Measurements from ENCODE around the gene NANP. TPM values are rescaled to one million over a fixed set of nuclear protein-coding genes. Genes with fewer than 3 reads are reported as not detected.
A peak's percentile ranks its signal among the peaks of the same experiment; 100 is the strongest.

The NANP gene
- total and polyA plus RNA-seq, 2 of the 13 experiments (the other 11 are each of a cell fraction or from before 2014, with no cell fraction given), result 8.9 to 21.5 TPM

GRCh38 chr20:25624500-25624939, 706 bp upstream of the NANP start (continued):
- TF ChIP-seq ZNF280D (CRISPR knock-in tag; IDR thresholded peaks at IDR 0.05) (no peak), SAFB2 (CRISPR knock-in tag; IDR thresholded peaks at IDR 0.05; ENCODE audit: borderline replicate concordance, low read depth) (0 out of 2 replicates have a peak, but pooled peaks have one; percentile 36), ARID4A (CRISPR knock-in tag; IDR thresholded peaks at IDR 0.05; ENCODE audit: borderline replicate concordance) (no peak; the same call in 1 of the 2 replicates), SMAD1 (CRISPR knock-in tag; IDR thresholded peaks at IDR 0.05; ENCODE audit: borderline replicate concordance, low read depth) (no peak; the same call in 1 of the 2 replicates), RXRB (CRISPR knock-in tag; IDR thresholded peaks at IDR 0.05; ENCODE audit: borderline replicate concordance) (no peak), MAZ (IDR thresholded peaks at IDR 0.05; ENCODE audit: borderline replicate concordance, low read depth, low read length) (peak; percentile 49; the same call in 1 of the 2 replicates), MAZ (CRISPR knock-in tag; IDR thresholded peaks at IDR 0.05; ENCODE audit: low read depth) (no peak), ZNF83 (CRISPR knock-in tag; IDR thresholded peaks at IDR 0.05; ENCODE audit: borderline replicate concordance) (no peak), SIX4 (CRISPR knock-in tag; IDR thresholded peaks at IDR 0.05) (peak; percentile 57; the same call in 1 of the 2 replicates), ZNF770 (CRISPR knock-in tag; IDR thresholded peaks at IDR 0.05) (no peak; the same call in 1 of the 2 replicates), CC2D1A (CRISPR knock-in tag; IDR thresholded peaks at IDR 0.05) (no peak; the same call in 1 of the 2 replicates), ZNF788 (CRISPR knock-in tag; IDR thresholded peaks at IDR 0.05; ENCODE audit: borderline replicate concordance) (no peak), SRF (IDR thresholded peaks at IDR 0.05; ENCODE audit: low read depth, low read length) (no peak), NFKBIZ (CRISPR knock-in tag; IDR thresholded peaks at IDR 0.05) (0 out of 2 replicates have a peak, but pooled peaks have one; percentile 68), SP5 (CRISPR knock-in tag; IDR thresholded peaks at IDR 0.05; ENCODE audit: borderline replicate concordance, low read depth) (no peak), PAXIP1 (CRISPR knock-in tag; conservative IDR thresholded peaks at IDR 0.05) (no peak)

Measured in HepG2 (cell line).